Adrenal gland (tissue), 12 donors: ENCODE results near the gene KCTD10. TPM values are rescaled to one million over a fixed set of nuclear protein-coding genes. Genes with fewer than 3 reads are reported as not detected.
"Not testable (repeated sequence)": the region's sequence is repeated elsewhere in the genome, so short reads cannot be mapped to it uniquely, and the experiment has no call there.

Experiments
- DNase-seq, 7 donors: peaks; one replicate each; pipeline ENCODE4 v3.0.0-alpha.2; 2019 to 2020
- H3K27ac ChIP-seq, 5 donors: fragments of 200-600 bp; sonication (generic) in 4 of 5; 1 replicate in 3 of 5; 2 replicates in 2 of 5; pipeline versions ENCODE4 v1.5.1 to v1.8.0; 2016 to 2020; ENCODE audit warnings: mild to moderate bottlenecking in 1 of 5
- H3K27me3 ChIP-seq: fragments of 200-600 bp; 2 replicates; pipeline ENCODE4 v1.8.0; 2021
- H3K36me3 ChIP-seq, 2 donors: fragments of 200-600 bp; replicated peaks in 1 of 2; 1 replicate in 1 of 2; 2 replicates in 1 of 2; pipeline versions ENCODE4 v1.5.1 to v1.8.0; 2018 to 2022
- H3K4me1 ChIP-seq, 2 donors: fragments of 200-600 bp; replicated peaks in 1 of 2; 1 replicate in 1 of 2; 2 replicates in 1 of 2; pipeline versions ENCODE4 v1.5.1 to v1.8.0; 2018 to 2021
- H3K4me3 ChIP-seq, 4 donors: fragments of 200-600 bp; sonication (generic) in 3 of 4; one replicate each; pipeline ENCODE4 v1.5.1; 2016 to 2018
- H3K9me3 ChIP-seq, 3 donors: fragments of 200-600 bp; sonication (generic) in 1 of 3; replicated peaks in 1 of 3; 1 replicate in 2 of 3; 2 replicates in 1 of 3; pipeline versions ENCODE4 v1.5.1 to v1.8.0; 2016 to 2021
- POLR2A ChIP-seq, 2 donors: fragments of 450-650 bp; IDR thresholded peaks; one replicate each; pipeline ENCODE4 v1.6.1; 2017; ENCODE audit warnings: antibody characterized with exemption in 2 of 2, mild to moderate bottlenecking in 2 of 2, moderate library complexity in 1 of 2
- WGBS, 4 donors: extraction: QIAGEN DNeasy Blood & Tissue Kit in 2 of 4; methylation state at CpG; one replicate each; pipeline versions ENCODE4 v1.1.5 to v1.1.7; 2013 to 2017; 5-methylcytosine and 5-hydroxymethylcytosine counted together
- intact Hi-C, 2 donors: fragments of 100-400 bp; cut with DNase I; formaldehyde crosslinking; loops; one replicate each; pipeline versions ENCODE4 v1.14.1 to v1.15.0; 2022 to 2023
- polyA plus RNA-seq, 3 donors: library from polyadenylated mRNA; stranded (reverse); fragments of 200-250 nt in 2 of 3; fragments of 350-450 nt in 1 of 3; fragmentation: Illumina TruSeq in 1 of 3; extraction: RNeasy Lipid Tissue Mini Kit (QIAGEN cat#74804) in 1 of 3; gene quantifications; one replicate each; pipeline ENCODE4 v1.2.3, GENCODE V29; 2013 to 2014
- total RNA-seq, 9 donors: library from RNA; depleted of rRNA in 4 of 9; stranded (reverse); fragments of >200 nt in 4 of 9; fragments of 120-200 nt in 1 of 9; fragmentation: NEBNext Ultra II Directional in 1 of 9; extraction: Animal tissue kit (Norgen Biotek cat#: 25700) in 1 of 9; gene quantifications; one replicate each; pipeline versions ENCODE4 v1.1.0 to v1.2.4, GENCODE V29; 2013 to 2023
- TF ChIP-seq, protein P1 (sequence below), 6 experiments: fragments of 450-650 bp in 4 of 6; fragments of 200-600 bp in 2 of 6; sonication (generic) in 1 of 6; IDR thresholded peaks; 1 replicate in 5 of 6; 2 replicates in 1 of 6; pipeline versions ENCODE4 v1.5.1 to v1.8.0; 2016 to 2021; ENCODE audit warnings: antibody characterized with exemption in 6 of 6, mild to moderate bottlenecking in 2 of 6, moderate library complexity in 1 of 6
- donor health status: healthy with polysubstance abuse.
- donor health status: Bipolar disorder and iron deficiency.
- donor health status: DM: yes; HTN: yes; CAD: no.
- donor health status: DM: no; HTN: no; CAD: no.
- donor health status: DM: no; HTN: no; CAD: no.
- donor health status: DM: yes; HTN: yes; CAD: no.

Gene KCTD10
- total and polyA plus RNA-seq, 12 donors: 21.6 to 77.8 (median 56.1) TPM

DNA sequence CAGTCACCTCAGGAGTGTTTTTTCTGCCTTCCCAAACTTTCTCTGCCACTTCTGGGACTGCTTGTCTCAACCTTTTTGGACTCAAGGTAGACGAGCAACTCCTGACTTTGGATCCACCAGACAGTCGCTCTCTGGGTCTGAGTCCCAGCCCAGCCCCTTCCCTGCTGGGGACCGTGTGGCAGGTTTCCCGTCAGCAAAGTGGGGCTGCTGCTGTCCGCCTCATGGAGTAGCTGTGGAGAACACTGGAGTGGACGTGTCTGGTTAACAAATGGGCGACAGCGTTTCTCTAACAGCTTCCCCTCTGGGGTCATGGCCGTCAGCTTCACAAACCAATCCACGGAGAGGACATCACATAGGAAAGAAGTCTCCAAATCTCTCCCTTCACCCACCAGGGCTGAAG, 54.8 kb downstream of the KCTD10 start:
- TF ChIP-seq, protein P1, sequence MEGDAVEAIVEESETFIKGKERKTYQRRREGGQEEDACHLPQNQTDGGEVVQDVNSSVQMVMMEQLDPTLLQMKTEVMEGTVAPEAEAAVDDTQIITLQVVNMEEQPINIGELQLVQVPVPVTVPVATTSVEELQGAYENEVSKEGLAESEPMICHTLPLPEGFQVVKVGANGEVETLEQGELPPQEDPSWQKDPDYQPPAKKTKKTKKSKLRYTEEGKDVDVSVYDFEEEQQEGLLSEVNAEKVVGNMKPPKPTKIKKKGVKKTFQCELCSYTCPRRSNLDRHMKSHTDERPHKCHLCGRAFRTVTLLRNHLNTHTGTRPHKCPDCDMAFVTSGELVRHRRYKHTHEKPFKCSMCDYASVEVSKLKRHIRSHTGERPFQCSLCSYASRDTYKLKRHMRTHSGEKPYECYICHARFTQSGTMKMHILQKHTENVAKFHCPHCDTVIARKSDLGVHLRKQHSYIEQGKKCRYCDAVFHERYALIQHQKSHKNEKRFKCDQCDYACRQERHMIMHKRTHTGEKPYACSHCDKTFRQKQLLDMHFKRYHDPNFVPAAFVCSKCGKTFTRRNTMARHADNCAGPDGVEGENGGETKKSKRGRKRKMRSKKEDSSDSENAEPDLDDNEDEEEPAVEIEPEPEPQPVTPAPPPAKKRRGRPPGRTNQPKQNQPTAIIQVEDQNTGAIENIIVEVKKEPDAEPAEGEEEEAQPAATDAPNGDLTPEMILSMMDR (IDR thresholded peaks at IDR 0.05): no peak
- no peak for TF ChIP-seq POLR2A (IDR thresholded peaks at IDR 0.05)
- intact Hi-C loops: loop anchor here in 1 of 2 donors (10.0 kb wide), 1 partner anchor 353 kb away; no protein-coding TSS in a partner anchor
- WGBS, 4 donors: 39 to 51% (median 42%) methylated on average over 10 of the region's 10 CpGs

GRCh38 chr12:109421355-109422087, 55.6 kb downstream of the KCTD10 start:
- no peak overlapping the region for H3K27ac ChIP-seq
- 63 to 82% (median 74%) methylated on average over 8 of the region's 8 CpGs for WGBS, 4 donors
- H3K27me3 ChIP-seq: peaks cover 13% of the 10 kb centered on the region
- no peaks in the 10 kb centered on the region for H3K36me3 ChIP-seq
- no peak for DNase-seq
- TF ChIP-seq, protein P1 (IDR thresholded peaks at IDR 0.05): no peak
- TF ChIP-seq POLR2A (IDR thresholded peaks at IDR 0.05): no peak
- intact Hi-C loops: loop anchor here in 1 of 2 donors (10.0 kb wide), 1 partner anchor 353 kb away; no protein-coding TSS in a partner anchor
- no peaks in the 10 kb centered on the region for H3K9me3 ChIP-seq
- no peak overlapping the region for H3K4me3 ChIP-seq
- no peaks in the 10 kb centered on the region for H3K4me1 ChIP-seq

More for the DNA sequence above, 54.8 kb downstream of the KCTD10 start:
- no peaks in the 10 kb centered on the region for H3K36me3 ChIP-seq
- H3K4me1 ChIP-seq: no peaks in the 10 kb centered on the region
- no peak for DNase-seq
- H3K9me3 ChIP-seq: no peaks in the 10 kb centered on the region
- peaks cover 13% of the 10 kb centered on the region for H3K27me3 ChIP-seq
- no peak overlapping the region for H3K27ac ChIP-seq
- H3K4me3 ChIP-seq: no peak overlapping the region

- Histone ChIP-seq H3K36me3 (no peaks in the 10 kb centered on the region), H3K4me1 (no peaks in the 10 kb centered on the region), H3K9me3 (no peaks in the 10 kb centered on the region), H3K4me3 (no peak overlapping the region), H3K27ac (no peak overlapping the region), H3K27me3 (peaks cover 13% of the 10 kb centered on the region)
- DNase-seq: no peak
- 59 to 83% (median 68%) methylated on average over 4 of the region's 4 CpGs for WGBS, 4 donors
- TF ChIP-seq, protein P1 (IDR thresholded peaks at IDR 0.05): no peak
- TF ChIP-seq POLR2A (IDR thresholded peaks at IDR 0.05): no peak
- intact Hi-C loops: no loop called here
Observed at GRCh38 chr12:109418848-109419480, 58.1 kb downstream of the KCTD10 start.

- H3K36me3 ChIP-seq, H3K4me1 ChIP-seq, H3K27me3 ChIP-seq, H3K9me3 ChIP-seq, DNase-seq, H3K4me3 ChIP-seq, H3K27ac ChIP-seq, intact Hi-C loops: not testable (repeated sequence)
- 88 to 94% (median 92%) methylated on average over 3 to 4 of the region's 4 CpGs for WGBS, 4 donors
Observed at GRCh38 chr12:109406147-109406546, 71.0 kb downstream of the KCTD10 start.

DNA sequence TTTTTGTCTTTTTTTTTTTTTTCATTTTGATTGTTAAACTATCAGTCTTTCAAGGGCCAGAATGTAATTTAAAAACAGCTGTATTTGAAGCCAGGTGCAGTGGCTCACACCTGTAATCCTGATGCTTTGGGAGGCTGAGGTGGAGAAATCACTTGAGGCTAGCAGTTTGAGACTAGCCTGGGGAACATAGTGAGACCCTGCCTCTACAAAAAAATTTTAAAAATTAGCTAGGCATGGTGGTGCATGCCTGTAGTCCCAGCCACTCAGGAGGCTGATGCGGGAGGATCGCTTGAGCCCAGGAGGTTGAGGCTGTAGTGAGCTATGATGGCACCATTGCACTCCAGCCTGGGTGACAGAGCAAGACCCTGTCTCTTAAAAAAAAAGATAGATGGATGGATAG, 72.3 kb downstream of the KCTD10 start:
- intact Hi-C loops, H3K27ac ChIP-seq, H3K4me1 ChIP-seq, H3K27me3 ChIP-seq, H3K4me3 ChIP-seq, H3K36me3 ChIP-seq, H3K9me3 ChIP-seq: not testable (repeated sequence)
- peak in 1 of 7 donors; percentile 3 for DNase-seq
- WGBS, 4 donors: 91 to 100% (median 100%) methylated on average over 2 of the region's 2 CpGs

Other genes starting within 250 kb of the KCTD10 start
- gene FOXN4, start 168.0 kb downstream of the KCTD10 start, total RNA-seq: under 1 TPM in 1 of 9 donors, not detected in 8; 0.22 TPM
- under 1 TPM in 1 of 3 donors, not detected in 2; 0.24 TPM for gene FOXN4, start 168.0 kb downstream of the KCTD10 start, polyA plus RNA-seq
- gene MYO1H, start 129.4 kb downstream of the KCTD10 start, total RNA-seq: not detected
- under 1 TPM in 2 of 3 donors, not detected in 1; 0.03 to 0.08 TPM for gene MYO1H, start 129.4 kb downstream of the KCTD10 start, polyA plus RNA-seq
- gene UBE3B, start 334 bp upstream of the KCTD10 start, total RNA-seq: 10 to 100 TPM; 34.3 to 79.5 (median 40.6) TPM
- 10 to 100 TPM; 16.0 to 25.3 (median 18.4) TPM for gene UBE3B, start 334 bp upstream of the KCTD10 start, polyA plus RNA-seq
- gene MMAB, start 96.2 kb upstream of the KCTD10 start, total RNA-seq: 100 to 1,000 TPM in 4 of 9 donors, 10 to 100 TPM in 5; 74.2 to 238 (median 96.0) TPM
- gene MMAB, start 96.2 kb upstream of the KCTD10 start, polyA plus RNA-seq: 100 to 1,000 TPM in 1 of 3 donors, 10 to 100 TPM in 2; 52.3 to 119 (median 84.0) TPM
- gene MVK, start 96.5 kb upstream of the KCTD10 start, total RNA-seq: 100 to 1,000 TPM in 2 of 9 donors, 10 to 100 TPM in 7; 10.8 to 194 (median 19.2) TPM
- 10 to 100 TPM; 35.0 to 73.6 (median 39.1) TPM for gene MVK, start 96.5 kb upstream of the KCTD10 start, polyA plus RNA-seq
- 10 to 100 TPM; 15.2 to 57.8 (median 26.6) TPM for gene FAM222A, start 236.5 kb upstream of the KCTD10 start, total RNA-seq
- 10 to 100 TPM in 2 of 3 donors, 1 to 10 TPM in 1; 9.2 to 36.7 (median 11.7) TPM for gene FAM222A, start 236.5 kb upstream of the KCTD10 start, polyA plus RNA-seq